GM23248 (cell line): ENCODE data around the gene LATS1. TPM values are rescaled to one million over a fixed set of nuclear protein-coding genes. Genes with fewer than 3 reads are reported as not detected.
A peak's percentile ranks its signal among the peaks of the same experiment; 100 is the strongest.
"Not testable (repeated sequence)": the region's sequence is repeated elsewhere in the genome, so short reads cannot be mapped to it uniquely, and the experiment has no call there.

Experiments used
- DNase-seq: peaks from one replicate; pipeline ENCODE4 v3.0.0-alpha.2; 2015
- H2AFZ ChIP-seq: fragments of 200-600 bp; sonication (generic); 2 replicates; pipeline ENCODE4 v1.6.1; 2016; ENCODE audit warnings: antibody characterized with exemption
- H3F3A ChIP-seq: fragments of 200-600 bp; sonication (generic); 2 replicates; pipeline ENCODE4 v1.6.1; 2016; ENCODE audit warnings: mild to moderate bottlenecking, antibody characterized with exemption, mixed run types; ENCODE audit not compliant: insufficient read depth
- H3K27ac ChIP-seq: fragments of 200-600 bp; sonication (generic); 2 replicates; pipeline ENCODE4 v1.5.1; 2016; ENCODE audit warnings: mild to moderate bottlenecking
- H3K27me3 ChIP-seq: fragments of 200-600 bp; sonication (generic); replicated peaks from 2 replicates; pipeline ENCODE4 v1.6.1; 2016; ENCODE audit warnings: mild to moderate bottlenecking; ENCODE audit not compliant: insufficient read depth
- H3K36me3 ChIP-seq: fragments of 200-600 bp; sonication (generic); 2 replicates; pipeline ENCODE4 v1.6.1; 2016; ENCODE audit warnings: low read depth, mild to moderate bottlenecking
- H3K4me1 ChIP-seq: fragments of 200-600 bp; sonication (generic); 2 replicates; pipeline ENCODE4 v1.6.1; 2016; ENCODE audit warnings: mild to moderate bottlenecking; ENCODE audit not compliant: insufficient read depth
- H3K4me2 ChIP-seq: fragments of 200-600 bp; sonication (generic); one replicate; pipeline ENCODE4 v1.6.1; 2016; ENCODE audit warnings: mild to moderate bottlenecking; ENCODE audit not compliant: unreplicated experiment
- H3K4me3 ChIP-seq: fragments of 200-600 bp; sonication (generic); 2 replicates; pipeline ENCODE4 v1.5.1; 2016; ENCODE audit warnings: mild to moderate bottlenecking
- H3K79me2 ChIP-seq: fragments of 200-600 bp; sonication (generic); 2 replicates; pipeline ENCODE4 v1.6.1; 2016; ENCODE audit warnings: mild to moderate bottlenecking; ENCODE audit not compliant: insufficient read depth
- H3K9ac ChIP-seq: fragments of 200-600 bp; sonication (generic); 2 replicates; pipeline ENCODE4 v1.6.1; 2016; ENCODE audit warnings: mild to moderate bottlenecking
- H3K9me2 ChIP-seq: fragments of 200-600 bp; sonication (generic); 2 replicates; pipeline ENCODE4 v1.6.1; 2016; ENCODE audit warnings: mixed run types, mild to moderate bottlenecking, moderate library complexity; ENCODE audit not compliant: insufficient read depth
- H3K9me3 ChIP-seq: fragments of 200-600 bp; sonication (generic); one replicate; pipeline ENCODE4 v1.6.1; 2017; ENCODE audit warnings: low read depth
- H4K20me1 ChIP-seq: fragments of 200-600 bp; sonication (generic); 2 replicates; pipeline ENCODE4 v1.6.0; 2016; ENCODE audit not compliant: insufficient read depth
- EZH2 ChIP-seq: fragments of 200-600 bp; sonication (generic); IDR thresholded peaks from 2 replicates; pipeline ENCODE4 v1.6.1; 2018; ENCODE audit warnings: antibody characterized with exemption, mild to moderate bottlenecking; ENCODE audit not compliant: insufficient read depth, poor library complexity, severe bottlenecking
- EZH2phosphoT487 ChIP-seq: fragments of 200-600 bp; sonication (generic); IDR thresholded peaks from 2 replicates; pipeline ENCODE4 v1.6.1; 2018; ENCODE audit warnings: antibody characterized with exemption, moderate library complexity, mild to moderate bottlenecking, low read depth; ENCODE audit not compliant: insufficient read depth
- WGBS, 2 experiments: methylation state at CpG; one replicate each; pipeline ENCODE4 v1.1.6; 2015 to 2017; ENCODE audit warnings: low lambda C conversion rate in 2 of 2, low coverage in 1 of 2; ENCODE audit errors: missing lambda C conversion rate in 2 of 2; 5-methylcytosine and 5-hydroxymethylcytosine counted together
- in situ Hi-C: fragments of 300-500 bp; cut with MboI; formaldehyde crosslinking; loops from 2 replicates; pipeline ENCODE4 v1.15.0; 2020
- polyA plus RNA-seq: library from polyadenylated mRNA; unstranded; fragments of >200 nt; fragmentation: Nextera tagmentation; extraction: Ambion mirVana; gene quantifications from 2 replicates; pipeline ENCODE4 v1.2.1, GENCODE V29; 2016
- total RNA-seq: library from RNA; depleted of rRNA; stranded (reverse); fragments of >200 nt; shearing (Covaris generic); gene quantifications from 2 replicates; pipeline ENCODE4 v1.2.3, GENCODE V29; 2014

Gene LATS1
- total and polyA plus RNA-seq, 2 experiments from 2014 or later, result 12.8 to 20.2 TPM

DNA sequence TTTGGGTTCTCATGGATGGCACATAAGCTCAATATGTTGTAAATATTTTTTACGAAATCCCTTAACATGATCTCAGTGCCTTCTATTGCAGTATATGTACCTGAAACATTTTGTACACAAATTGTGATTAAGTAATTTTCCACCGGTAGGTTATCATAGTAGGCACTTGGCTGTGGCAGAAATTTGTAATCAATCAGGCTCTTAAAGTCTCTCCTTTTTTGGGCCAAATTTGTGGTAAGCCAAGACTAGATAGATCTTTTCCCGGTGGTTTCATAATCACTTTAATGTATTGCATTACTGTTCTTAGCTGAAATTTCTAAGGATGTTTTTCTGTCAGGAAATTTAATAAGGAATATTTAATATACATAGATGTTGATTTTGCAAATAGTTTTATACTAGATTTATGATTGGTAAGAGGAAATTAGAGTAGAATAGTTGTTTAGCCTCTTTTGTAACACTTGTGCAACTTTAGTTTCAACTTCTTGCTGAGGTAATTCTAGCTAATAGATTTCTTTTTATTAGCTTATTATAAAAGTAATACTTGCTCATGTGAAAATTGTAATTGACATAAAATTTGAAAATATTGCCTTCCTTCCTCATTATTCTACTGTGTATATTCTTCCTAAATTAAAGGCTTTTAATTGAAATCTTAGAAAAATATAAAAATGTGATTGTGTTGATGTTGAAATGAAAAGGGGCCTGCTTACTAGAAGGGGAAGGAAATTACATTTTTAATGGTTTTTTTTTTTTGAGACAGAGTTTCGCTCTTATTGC is 34.9 kb upstream of the LATS1 start:
- H3K4me3 ChIP-seq, result peak overlapping the region; percentile 19; the same call in 1 of the 2 replicates
- no peak overlapping the region; the same call in 1 of the 2 replicates for H3K9ac ChIP-seq
- in situ Hi-C loops, result no loop called here
- TF ChIP-seq EZH2phosphoT487 (no peak), EZH2 (no peak)
- peaks cover 9% of the 10 kb centered on the region; the same call in 1 of the 2 replicates for H3F3A ChIP-seq
- no peaks in the 10 kb centered on the region for H3K9me2 ChIP-seq
- DNase-seq, result peak; percentile 30
- WGBS, 2 experiments, result 72 to 75% methylated on average over 4 of the region's 4 CpGs
- no peaks in the 10 kb centered on the region for H3K9me3 ChIP-seq
- no peaks in the 10 kb centered on the region for H4K20me1 ChIP-seq
- peaks cover 82% of the 10 kb centered on the region for H3K79me2 ChIP-seq
- H3K4me1 ChIP-seq, result peaks cover 28% of the 10 kb centered on the region
- H3K27ac ChIP-seq, result peak overlapping the region; percentile 20; the same call in 1 of the 2 replicates
- no peaks in the 10 kb centered on the region for H3K36me3 ChIP-seq
- H3K4me2 ChIP-seq, result peak overlapping the region; percentile 13
- no peak overlapping the region for H2AFZ ChIP-seq
- H3K27me3 ChIP-seq, result no peaks in the 10 kb centered on the region

DNA sequence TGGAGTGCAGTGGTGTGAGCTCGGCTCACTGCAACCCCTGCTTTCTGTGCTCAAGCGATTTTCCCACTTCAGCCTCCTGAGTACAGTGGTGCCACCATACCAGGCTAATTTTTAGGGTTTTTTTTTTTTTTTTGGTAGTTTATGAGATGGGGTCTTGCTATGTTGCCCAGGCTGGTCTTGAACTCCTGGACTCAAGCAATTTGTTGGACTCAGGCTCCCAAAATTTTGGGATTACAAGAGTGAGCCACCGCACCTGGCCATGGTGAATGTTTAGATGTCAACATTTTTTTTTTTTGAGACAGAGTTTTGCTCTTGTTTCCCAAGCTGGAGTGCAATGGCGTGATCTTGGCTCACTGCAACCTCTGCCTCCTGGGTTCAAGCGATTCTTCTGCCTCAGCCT is 34.0 kb upstream of the LATS1 start:
- H4K20me1 ChIP-seq, in situ Hi-C loops, H3K36me3 ChIP-seq, H3K9me3 ChIP-seq, H3K9me2 ChIP-seq, H3K9ac ChIP-seq, DNase-seq, H3K4me2 ChIP-seq, H2AFZ ChIP-seq, H3K27ac ChIP-seq, H3F3A ChIP-seq, H3K27me3 ChIP-seq: not testable (repeated sequence)
- Histone ChIP-seq H3K79me2 (peaks cover 73% of the 10 kb centered on the region), H3K4me1 (peaks cover 28% of the 10 kb centered on the region), H3K4me3 (0 out of 2 replicates have a peak overlapping the region, but pooled peaks have one; percentile 85)
- WGBS, 2 experiments, result 96 to 98% methylated on average over 5 of the region's 5 CpGs

DNA sequence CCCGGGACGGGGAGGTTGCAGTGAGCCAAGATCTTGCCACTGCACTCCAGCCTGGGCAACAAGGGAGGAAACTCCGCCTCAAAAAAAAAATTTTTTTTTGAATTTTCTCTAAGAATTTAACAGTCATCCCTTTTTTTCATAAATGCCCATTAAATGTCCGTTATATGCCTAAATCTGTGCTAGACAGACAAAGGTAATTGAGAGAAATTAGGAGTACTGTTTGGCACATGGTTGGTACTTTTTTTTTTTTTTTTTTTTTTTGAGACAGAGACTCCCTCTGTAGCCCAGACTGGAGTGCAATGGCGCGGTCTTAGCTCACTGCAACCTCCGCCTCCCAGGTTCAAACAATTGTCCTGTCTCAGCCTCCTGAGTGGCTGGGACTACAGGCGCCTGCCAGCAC is 33.3 kb upstream of the LATS1 start:
- Histone ChIP-seq H3K4me2 (peak overlapping the region; percentile 86), H2AFZ (no peak overlapping the region), H3K36me3 (no peaks in the 10 kb centered on the region), H3K27ac (no peak overlapping the region), H3K9ac (peak overlapping the region; percentile 95), H3F3A (peaks cover 13% of the 10 kb centered on the region; the same call in 1 of the 2 replicates), H3K79me2 (peaks cover 70% of the 10 kb centered on the region), H3K9me2 (no peaks in the 10 kb centered on the region), H3K27me3 (no peaks in the 10 kb centered on the region), H3K4me1 (peaks cover 32% of the 10 kb centered on the region), H4K20me1 (no peaks in the 10 kb centered on the region), H3K9me3 (no peaks in the 10 kb centered on the region), H3K4me3 (peak overlapping the region; percentile 85)
- in situ Hi-C loops, result no loop called here
- TF ChIP-seq EZH2phosphoT487 (no peak), EZH2 (no peak)
- WGBS, 2 experiments, result 91 to 96% methylated on average over 8 of the region's 8 CpGs
- DNase-seq, result no peak

DNA sequence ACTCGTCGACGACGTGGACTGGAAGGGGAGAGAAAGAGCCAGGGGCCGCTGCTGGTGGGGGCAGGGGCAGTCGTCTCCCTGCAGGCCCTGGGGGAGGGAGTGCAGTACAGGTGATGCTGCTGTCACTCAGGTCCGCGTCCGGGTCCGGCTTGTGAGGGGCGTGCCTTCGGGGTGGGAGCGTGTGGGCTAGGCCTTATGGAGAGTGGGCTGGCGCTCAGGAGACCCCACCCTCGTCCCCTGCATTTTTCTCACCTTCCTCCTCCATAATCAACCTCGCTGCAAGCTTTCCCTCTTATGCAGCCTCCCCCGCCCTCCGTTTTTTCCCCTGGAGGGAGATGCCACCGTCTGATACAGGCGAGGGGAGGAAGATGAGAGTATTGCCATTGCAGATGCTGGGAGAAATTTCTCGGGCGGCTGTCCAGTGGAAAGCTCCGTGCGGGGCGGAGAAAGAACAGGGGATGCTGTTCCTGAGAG is 32.3 kb upstream of the LATS1 start:
- Histone ChIP-seq H3K4me2 (peak overlapping the region; percentile 86), H3K79me2 (peaks cover 70% of the 10 kb centered on the region), H3K9ac (peak overlapping the region; percentile 95), H3K9me2 (no peaks in the 10 kb centered on the region), H3K4me3 (peak overlapping the region; percentile 85), H3K9me3 (no peaks in the 10 kb centered on the region), H3K27me3 (no peaks in the 10 kb centered on the region), H4K20me1 (no peaks in the 10 kb centered on the region), H3K27ac (peak overlapping the region; percentile 85), H2AFZ (peak overlapping the region; percentile 82), H3F3A (peaks cover 13% of the 10 kb centered on the region; the same call in 1 of the 2 replicates), H3K36me3 (no peaks in the 10 kb centered on the region), H3K4me1 (peaks cover 38% of the 10 kb centered on the region)
- 1% methylated on average over 23 to 25 of the region's 25 CpGs for WGBS, 2 experiments
- in situ Hi-C loops, result no loop called here
- TF ChIP-seq EZH2 (no peak), EZH2phosphoT487 (no peak)
- peak; percentile 83 for DNase-seq
